ENCODE results near the gene STK32C.
A peak's percentile ranks its signal among the peaks of the same experiment; 100 is the strongest.

STK32C gene

DNA sequence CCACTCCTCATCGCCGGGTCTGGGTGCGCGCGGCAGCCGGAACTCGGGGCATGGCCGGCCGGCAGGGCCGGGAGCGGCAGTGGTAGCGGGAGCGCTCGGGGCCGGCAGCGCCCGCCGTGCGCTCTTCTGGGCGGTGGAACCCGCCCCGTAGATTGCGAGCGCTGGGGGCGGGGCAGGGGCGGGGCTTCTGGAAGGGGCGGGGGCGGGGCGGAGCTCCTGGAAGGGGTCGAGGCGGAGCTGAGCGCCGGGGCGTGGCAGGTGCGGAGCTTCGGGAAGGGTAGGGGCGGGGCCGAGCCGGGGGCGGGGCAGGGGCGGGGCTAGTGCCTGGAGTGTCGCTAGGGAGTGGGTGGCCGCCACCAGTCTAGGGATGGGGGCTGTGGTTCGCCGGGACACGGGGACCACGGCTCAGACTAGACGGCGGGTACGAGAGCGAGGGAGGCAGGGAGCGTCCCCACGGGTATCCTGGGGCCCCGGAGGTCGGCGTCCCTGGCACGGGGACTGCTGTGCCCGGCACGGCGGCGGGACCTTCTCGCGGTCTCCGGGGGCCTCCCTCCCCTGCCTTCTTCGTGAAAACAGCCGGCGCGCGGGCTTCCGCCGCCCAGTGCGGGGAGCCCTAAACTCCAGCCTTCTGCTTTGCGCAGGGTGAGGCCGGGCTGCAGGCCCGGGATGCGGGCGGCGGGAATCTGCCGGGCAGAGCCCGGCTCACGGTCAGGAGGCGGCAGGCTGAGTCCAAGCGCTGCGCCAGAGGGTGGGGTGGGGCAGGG lies at the start of gene STK32C:
STK32C (minus strand) TSS at position 128 of the 764 bp plus-strand sequence; CDS start at position 11, 117 bp downstream.
- peak; percentile 84 for DNase-seq

GRCh38 chr10:132356621-132357195 lies 49.0 kb upstream of the STK32C start:
- no peak for DNase-seq

DNA sequence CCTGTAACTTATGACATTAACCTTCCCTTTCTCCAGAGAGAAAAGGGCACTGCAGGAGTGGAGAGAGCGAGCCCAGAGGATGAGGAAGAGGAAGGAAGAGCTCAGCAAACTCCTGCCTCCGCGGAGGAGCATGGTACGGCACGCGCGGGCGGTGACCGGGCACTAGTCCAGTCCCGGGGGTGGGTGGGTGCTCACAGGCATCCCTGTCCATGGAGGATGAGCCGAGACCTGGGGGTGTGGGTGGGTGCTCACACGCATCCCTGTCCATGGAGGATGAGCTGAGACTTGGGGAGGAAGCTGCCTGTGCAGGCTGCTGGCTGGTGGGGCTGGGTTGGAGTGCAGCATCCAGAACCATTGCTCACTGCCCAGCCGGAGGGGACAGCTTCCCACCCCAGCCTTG lies 48.0 kb upstream of the STK32C start:
- no peak for DNase-seq

DNA sequence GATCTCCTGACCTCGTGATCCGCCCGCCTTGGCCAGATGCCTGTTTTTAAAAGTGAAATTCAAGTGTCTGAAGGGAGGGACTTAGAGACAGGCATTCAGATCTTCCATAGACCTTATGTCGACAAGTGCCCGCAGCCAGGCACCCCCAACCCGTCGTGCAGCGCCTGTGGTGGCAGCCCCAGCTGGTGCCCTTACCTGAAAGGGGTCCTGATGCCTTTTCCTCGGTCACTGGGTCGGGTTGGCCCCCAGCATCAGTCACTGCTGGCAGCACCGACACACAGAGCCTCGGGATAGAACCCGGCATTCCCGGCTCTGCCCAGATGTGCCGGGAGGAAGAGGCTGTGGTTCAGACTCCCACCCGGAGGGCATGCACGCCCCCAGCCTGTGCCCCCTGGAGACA lies 47.5 kb upstream of the STK32C start:
- no peak for DNase-seq

- DNase-seq: no peak
Measured at GRCh38 chr10:132354356-132355094, 46.8 kb upstream of the STK32C start.

DNA sequence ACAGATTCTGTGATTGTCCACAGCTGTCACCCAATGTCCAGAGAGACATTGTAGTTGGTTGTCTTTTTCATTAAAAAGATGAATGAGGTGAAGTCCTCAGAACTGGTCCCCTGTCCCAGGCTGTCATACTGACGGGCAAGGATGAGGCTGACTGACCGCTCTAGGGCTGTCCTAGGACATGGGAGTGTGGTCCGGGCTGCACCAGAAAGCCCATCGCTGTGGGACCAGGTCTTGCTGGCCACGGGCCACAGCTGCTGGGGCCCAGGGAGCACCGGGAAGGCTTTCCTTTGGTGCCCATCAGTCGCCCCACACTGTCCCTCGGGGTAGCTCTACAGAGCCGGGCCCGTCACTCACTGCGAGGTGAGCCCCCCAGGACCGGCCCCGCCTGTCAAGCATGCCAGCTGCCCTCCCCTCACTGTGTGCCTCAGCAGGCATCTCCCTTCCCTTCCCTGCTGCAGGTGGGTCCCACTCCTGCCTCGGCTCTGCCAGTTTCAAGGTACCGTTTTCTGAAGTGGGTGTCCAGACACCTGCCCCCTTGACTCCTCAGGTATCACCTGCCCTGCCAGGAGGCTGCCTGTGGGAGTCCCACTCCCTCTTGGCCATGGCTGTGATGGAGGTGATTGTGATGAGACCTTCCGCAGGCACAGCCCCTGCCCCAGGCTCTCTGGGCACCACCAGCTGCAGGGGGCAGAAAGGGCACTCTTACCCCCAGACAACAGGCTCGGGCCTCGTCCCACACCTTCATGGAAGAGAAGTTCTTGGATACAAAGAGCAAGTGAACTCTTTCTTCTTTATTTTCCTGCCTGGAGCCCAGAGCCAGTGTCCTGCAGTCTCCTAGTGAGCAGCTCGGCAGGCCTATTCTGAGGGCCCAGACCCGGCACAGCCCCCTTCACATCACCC lies 46.0 kb upstream of the STK32C start:
- DNase-seq: no peak

DNA sequence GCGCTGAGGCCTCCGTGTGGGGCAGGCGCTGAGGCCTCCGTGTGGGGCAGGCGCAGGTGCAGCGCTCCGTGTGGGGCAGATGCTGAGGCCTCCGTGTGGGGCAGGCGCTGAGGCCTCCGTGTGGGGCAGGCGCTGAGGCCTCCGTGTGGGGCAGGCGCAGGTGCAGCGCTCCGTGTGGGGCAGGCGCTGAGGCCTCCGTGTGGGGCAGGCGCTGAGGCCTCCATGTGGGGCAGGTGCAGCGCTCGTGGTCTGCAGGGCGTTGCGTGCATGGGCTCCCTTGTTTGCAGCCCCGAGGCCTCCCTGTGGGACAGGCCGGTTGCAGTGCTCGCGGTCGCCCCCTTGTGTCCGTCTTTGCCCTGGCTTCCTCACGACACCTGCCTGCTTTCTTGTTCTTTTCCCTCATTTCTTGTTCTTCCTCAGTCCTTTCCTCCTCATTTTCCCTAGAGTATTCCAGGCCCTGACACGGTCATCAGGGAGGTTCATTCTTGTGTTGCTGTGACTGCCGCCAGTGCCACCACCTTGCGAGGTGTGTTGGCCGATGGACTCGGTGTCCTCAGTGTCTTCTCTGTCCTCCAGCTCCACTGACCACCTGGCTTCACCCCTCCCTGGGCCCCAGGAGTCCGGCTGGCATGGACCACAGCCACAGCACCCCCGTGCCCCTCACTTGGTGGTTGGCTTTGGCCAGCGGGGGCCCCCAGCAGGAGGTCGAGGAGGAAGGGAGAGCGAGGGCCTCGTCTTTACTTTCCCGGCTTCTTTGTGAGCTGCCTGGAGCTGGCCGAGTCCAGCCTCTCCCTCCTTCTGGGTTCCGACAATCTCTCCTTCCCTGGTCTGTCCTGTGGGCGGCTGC lies 44.9 kb upstream of the STK32C start:
- DNase-seq: peak; percentile 72

GRCh38 chr10:132351611-132352010 lies 43.9 kb upstream of the STK32C start:
- DNase-seq: no peak

DNA sequence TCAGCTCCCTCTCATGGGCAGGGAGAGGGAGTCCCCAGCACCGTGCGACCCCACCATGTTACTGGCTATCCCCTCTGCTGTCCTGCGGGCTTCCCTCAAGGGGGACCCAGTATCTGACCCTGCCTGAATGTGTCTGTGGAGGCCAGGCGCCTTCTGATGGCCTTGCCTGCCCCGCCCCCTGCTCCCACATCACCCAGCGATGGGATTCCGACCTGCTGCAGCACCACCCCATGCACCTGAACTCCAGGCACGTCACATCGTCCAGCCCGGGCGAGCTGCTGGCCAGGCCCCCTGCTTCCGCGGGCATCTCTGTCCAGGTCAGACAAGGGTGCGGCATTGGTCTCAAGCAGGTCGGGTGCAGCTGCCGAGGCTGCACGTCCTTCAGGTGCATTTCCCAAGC lies 43.2 kb upstream of the STK32C start:
- DNase-seq: no peak

GRCh38 chr10:132350391-132350790 lies 42.6 kb upstream of the STK32C start:
- DNase-seq: no peak

GRCh38 chr10:132349766-132350165 lies 42.0 kb upstream of the STK32C start:
- no peak for DNase-seq

DNA sequence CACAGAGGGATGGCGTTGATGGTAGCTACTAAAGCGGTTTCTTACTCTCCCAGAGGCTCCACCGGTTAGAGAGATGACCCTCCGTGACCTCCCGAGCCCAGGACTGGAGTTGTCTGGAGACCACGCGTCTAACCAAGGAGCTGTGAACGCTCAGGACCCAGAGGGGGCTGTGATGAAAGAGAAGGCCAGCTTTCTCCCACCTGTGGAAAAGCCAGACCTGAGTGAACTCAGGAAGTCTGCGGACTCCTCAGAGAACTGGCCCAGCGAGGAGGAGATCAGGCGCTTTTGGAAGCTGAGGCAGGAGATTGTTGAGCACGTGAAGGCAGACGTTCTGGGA lies 40.1 kb upstream of the STK32C start:
- DNase-seq: no peak

- no peak for DNase-seq
Measured at GRCh38 chr10:132347211-132347930, 39.6 kb upstream of the STK32C start.

GRCh38 chr10:132346806-132347205 lies 39.1 kb upstream of the STK32C start:
- DNase-seq: no peak

DNA sequence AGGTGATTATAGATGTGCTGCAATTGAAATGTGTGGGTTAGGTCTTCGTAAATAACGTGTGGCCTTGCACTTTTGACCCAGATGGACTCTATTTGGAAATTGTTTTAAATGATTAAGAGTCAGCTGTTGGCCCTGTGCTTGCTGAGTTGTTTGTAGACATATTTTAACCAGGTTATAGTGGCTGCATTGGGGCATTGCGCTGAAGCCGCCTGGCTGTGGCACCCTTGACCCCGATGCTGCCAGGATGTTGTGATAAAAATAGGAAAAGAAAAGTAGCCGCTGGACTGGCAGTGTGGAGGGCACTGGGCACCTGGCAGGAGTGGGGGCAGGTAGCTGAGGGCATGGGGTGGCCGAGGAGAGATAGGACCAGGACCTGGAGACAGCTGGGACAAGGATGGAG lies 37.6 kb upstream of the STK32C start:
- DNase-seq: no peak

GRCh38 chr10:132344386-132344785 lies 36.6 kb upstream of the STK32C start:
- DNase-seq: no peak

DNA sequence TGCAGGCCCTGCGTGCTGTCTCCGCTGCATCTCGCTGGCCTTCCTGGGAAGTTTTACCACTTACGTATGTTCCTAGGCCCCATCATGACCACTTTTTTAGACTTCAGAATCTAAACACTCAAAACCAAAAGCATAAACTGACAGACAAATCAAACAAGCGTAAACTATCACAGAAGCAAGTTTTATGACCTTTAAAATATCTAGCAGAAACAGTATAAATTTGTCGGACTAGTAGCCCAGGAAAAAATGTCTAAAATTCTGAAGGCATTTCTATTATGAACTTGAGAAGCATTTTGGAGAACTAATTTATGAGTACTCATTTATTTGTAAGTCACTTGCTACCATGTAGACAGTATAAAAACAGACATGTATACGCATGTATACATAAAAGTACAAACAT lies 34.8 kb upstream of the STK32C start:
- DNase-seq: no peak

- DNase-seq: no peak
Measured at GRCh38 chr10:132341781-132342180, 34.0 kb upstream of the STK32C start.

GRCh38 chr10:132341017-132341416 lies 33.3 kb upstream of the STK32C start:
- DNase-seq: no peak

GRCh38 chr10:132339276-132339675 lies 31.5 kb upstream of the STK32C start:
- no peak for DNase-seq

DNA sequence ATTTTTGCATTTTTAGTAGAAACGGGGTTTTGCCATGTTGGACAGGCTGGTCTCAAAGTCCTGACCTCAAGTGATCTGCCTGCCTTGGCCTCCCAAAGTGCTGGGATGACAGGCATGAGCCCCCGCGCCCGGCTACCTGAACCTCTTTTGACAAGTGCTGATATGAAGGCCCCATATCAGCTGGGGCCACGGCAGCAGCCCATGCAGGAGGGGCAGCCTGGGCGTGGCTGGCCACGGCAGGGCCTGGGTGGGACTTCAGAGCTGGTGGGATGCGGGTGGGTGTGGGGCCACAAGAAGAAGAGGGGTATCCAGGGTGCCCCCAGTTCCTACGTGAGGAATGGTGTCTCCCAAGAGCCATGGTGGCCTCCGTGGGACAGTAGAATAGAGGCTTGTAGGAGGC lies 31.1 kb upstream of the STK32C start:
- no peak for DNase-seq

Measured in activated T-cell treated with anti-CD3 and anti-CD28 coated beads for 4 hours (primary cell).